NT2/D1 (cell line): ENCODE data around the gene TMEM125.

ENCODE experiments used
- SUZ12 ChIP-seq: IDR thresholded peaks from 2 replicates; pipeline ENCODE4 v1.6.1; 2011; ENCODE audit not compliant: insufficient read length, insufficient read depth; ENCODE audit errors: extremely low read depth
- YY1 ChIP-seq: IDR thresholded peaks from 2 replicates; pipeline ENCODE4 v1.6.1; 2011; ENCODE audit not compliant: insufficient read length, insufficient read depth
- ZNF274 ChIP-seq: IDR thresholded peaks from 2 replicates; pipeline ENCODE4 v1.6.1; 2011; ENCODE audit warnings: mild to moderate bottlenecking, low read depth, low read length

GRCh38 chr1:43312212-43312623 lies 42.4 kb downstream of the TMEM125 start:
- TF ChIP-seq ZNF274 (no peak), SUZ12 (no peak), YY1 (no peak)
